Rectal smooth muscle tissue (tissue), 1 donor: ENCODE measurements around the gene CELA3B.
"Not testable (repeated sequence)": the region's sequence is repeated elsewhere in the genome, so short reads cannot be mapped to it uniquely, and the experiment has no call there.

Experiments used
- H3K27ac ChIP-seq: one replicate; pipeline ENCODE4 v1.7.0; 2013; ENCODE audit warnings: low read depth, low read length, inconsistent platforms
- H3K27me3 ChIP-seq: one replicate; pipeline ENCODE4 v1.7.0; 2013; ENCODE audit warnings: low read length; ENCODE audit not compliant: control insufficient read depth, insufficient read depth
- H3K36me3 ChIP-seq: one replicate; pipeline ENCODE4 v1.7.0; 2013; ENCODE audit warnings: low read length; ENCODE audit not compliant: control insufficient read depth, insufficient read depth
- H3K4me1 ChIP-seq: one replicate; pipeline ENCODE4 v1.7.0; 2013; ENCODE audit warnings: low read length; ENCODE audit not compliant: control insufficient read depth, insufficient read depth
- H3K4me3 ChIP-seq: one replicate; pipeline ENCODE4 v1.7.0; 2013; ENCODE audit warnings: low read length
- H3K9ac ChIP-seq: one replicate; pipeline ENCODE4 v1.7.0; 2013; ENCODE audit warnings: low read length

CELA3B gene

DNA sequence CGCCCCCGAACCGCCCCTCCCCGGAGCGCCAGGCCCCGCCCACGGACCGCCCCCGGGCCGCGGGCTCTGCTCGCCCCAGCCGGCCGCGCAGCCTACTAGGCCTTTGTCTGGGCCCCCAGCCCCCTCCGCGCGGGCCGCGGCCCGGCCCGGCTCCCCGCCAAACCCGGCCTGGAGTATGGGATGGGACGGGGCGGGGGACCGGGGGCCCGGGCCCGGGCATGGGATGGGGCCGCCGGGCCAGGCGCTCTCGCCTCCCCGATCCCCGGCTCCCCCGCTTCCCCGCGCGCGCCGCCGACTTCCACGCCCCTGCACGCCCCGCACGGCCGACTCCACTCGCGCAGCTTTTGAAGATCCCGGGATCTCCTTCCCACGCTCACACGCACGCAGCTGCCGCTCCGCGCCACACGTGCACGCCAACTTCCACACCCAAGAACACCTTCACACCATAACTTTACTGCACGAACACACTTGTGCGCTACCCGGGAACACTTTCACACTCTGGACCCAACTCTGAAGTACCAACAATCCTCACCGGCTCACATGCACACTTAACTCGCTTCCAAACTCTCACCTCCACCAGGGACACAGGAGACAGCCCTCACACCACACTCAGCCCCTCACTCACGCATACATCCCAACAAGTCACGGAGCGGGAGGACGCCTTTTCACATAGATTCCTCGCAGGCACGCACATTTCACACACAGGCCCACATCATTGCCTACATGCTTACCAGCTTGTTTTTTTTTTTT lies 39.3 kb upstream of the CELA3B start:
- H3K9ac ChIP-seq: peak overlapping the region; percentile 41
- H3K27me3 ChIP-seq: no peaks in the 10 kb centered on the region
- peak overlapping the region; percentile 78 for H3K4me3 ChIP-seq
- peaks cover 60% of the 10 kb centered on the region for H3K4me1 ChIP-seq
- peak overlapping the region; percentile 97 for H3K27ac ChIP-seq
- H3K36me3 ChIP-seq: no peaks in the 10 kb centered on the region

DNA sequence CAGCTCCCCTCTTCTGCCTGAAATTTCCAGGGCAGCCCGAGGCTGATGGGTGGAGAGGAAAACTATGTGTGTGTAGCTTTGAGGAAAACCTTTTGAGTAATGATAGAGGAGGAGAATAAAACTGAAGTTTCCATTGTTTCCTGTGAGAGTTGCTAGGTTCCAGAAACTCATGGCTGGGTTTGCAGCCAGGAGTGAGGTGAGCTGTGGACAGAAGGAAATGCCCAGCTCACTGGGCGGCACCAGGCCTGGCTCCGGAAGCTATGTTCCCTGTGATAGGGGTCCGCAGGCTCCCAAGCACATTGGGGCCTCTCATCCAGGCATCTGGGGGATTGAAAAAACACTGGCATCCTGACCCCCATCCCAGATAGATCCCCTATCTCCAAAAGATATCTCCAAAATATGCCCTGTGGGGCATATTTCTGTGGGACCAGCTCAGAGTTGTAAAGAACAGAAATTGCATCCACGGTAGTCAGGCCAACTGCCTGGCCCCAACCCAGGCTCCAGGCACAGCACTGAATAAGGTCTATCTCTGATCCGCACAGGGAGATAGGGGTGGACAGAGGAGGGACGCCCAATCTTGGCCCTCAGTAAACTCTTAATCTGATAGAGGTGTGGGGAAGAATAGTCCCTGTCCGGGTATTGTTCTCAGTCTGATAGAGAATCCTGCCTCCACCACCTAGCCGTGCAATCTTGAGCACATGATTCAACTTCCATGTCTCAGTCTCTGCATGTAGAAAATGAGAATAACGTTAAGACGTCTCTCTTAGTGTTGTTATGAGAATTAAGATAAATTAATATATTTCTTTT lies 37.9 kb upstream of the CELA3B start:
- no peak overlapping the region for H3K4me3 ChIP-seq
- no peaks in the 10 kb centered on the region for H3K27me3 ChIP-seq
- H3K36me3 ChIP-seq: no peaks in the 10 kb centered on the region
- peaks cover 48% of the 10 kb centered on the region for H3K4me1 ChIP-seq
- H3K9ac ChIP-seq: no peak overlapping the region
- H3K27ac ChIP-seq: peak overlapping the region; percentile 97

- Histone ChIP-seq H3K4me3 (no peak overlapping the region), H3K27me3 (no peaks in the 10 kb centered on the region), H3K4me1 (peaks cover 53% of the 10 kb centered on the region), H3K36me3 (no peaks in the 10 kb centered on the region), H3K9ac (no peak overlapping the region), H3K27ac (peak overlapping the region; percentile 97)
Observed at GRCh38 chr1:21939650-21940374, 37.0 kb upstream of the CELA3B start.

- peak overlapping the region; percentile 97 for H3K27ac ChIP-seq
- no peak overlapping the region for H3K4me3 ChIP-seq
- no peaks in the 10 kb centered on the region for H3K27me3 ChIP-seq
- H3K4me1 ChIP-seq: peaks cover 50% of the 10 kb centered on the region
- no peaks in the 10 kb centered on the region for H3K36me3 ChIP-seq
- H3K9ac ChIP-seq: no peak overlapping the region
Observed at GRCh38 chr1:21940492-21940891, 36.3 kb upstream of the CELA3B start.

GRCh38 chr1:21941370-21941769 lies 35.5 kb upstream of the CELA3B start:
- peak overlapping the region; percentile 97 for H3K27ac ChIP-seq
- H3K4me1 ChIP-seq: peaks cover 49% of the 10 kb centered on the region
- H3K27me3 ChIP-seq: no peaks in the 10 kb centered on the region
- H3K9ac ChIP-seq: no peak overlapping the region
- no peaks in the 10 kb centered on the region for H3K36me3 ChIP-seq
- H3K4me3 ChIP-seq: no peak overlapping the region

DNA sequence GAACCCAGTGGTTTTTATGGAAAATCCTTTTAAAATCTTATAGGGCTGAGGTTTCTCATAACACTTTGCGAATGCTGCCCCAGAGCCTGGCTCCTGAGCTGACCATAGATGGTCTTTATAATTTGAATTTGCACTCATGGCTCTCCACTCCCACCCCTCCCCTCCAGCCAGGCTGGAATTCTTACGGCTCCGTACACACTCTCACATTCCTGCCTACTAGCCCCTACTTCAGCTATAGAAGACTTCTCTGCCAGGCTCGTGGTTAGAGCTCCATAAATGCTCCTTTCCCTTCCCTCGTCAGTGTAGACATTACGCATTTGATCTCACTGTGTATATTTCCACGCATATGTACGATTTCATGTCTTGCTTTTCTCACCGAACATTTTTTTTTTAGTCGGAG lies 34.4 kb upstream of the CELA3B start:
- Histone ChIP-seq H3K4me3 (no peak overlapping the region), H3K27me3 (no peaks in the 10 kb centered on the region), H3K4me1 (peaks cover 49% of the 10 kb centered on the region), H3K9ac (peak overlapping the region; percentile 16), H3K27ac (peak overlapping the region; percentile 97), H3K36me3 (no peaks in the 10 kb centered on the region)

- H3K27ac ChIP-seq: peak overlapping the region; percentile 97
- H3K4me3 ChIP-seq: not testable (repeated sequence)
Observed at GRCh38 chr1:21942959-21943640, 33.7 kb upstream of the CELA3B start.

DNA sequence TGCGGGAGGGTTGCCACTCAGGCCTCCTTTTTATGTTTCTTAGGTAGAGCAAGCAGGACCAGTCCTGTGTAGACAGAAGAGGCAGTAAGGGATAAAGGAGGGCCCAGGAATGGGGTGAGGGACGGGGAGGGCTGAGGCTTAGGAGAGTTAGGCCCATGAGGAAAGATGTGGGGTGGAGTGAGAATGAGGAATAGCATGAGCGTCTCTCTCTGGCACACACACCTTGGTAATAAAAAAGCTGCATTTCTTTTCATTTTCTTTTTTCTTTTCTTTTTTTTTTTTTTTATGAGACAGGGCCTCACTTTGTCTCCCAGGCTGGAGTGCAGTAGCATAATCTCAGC lies 32.1 kb upstream of the CELA3B start:
- Histone ChIP-seq H3K4me3 (no peak overlapping the region), H3K4me1 (peaks cover 29% of the 10 kb centered on the region), H3K27ac (peak overlapping the region; percentile 97), H3K9ac (no peak overlapping the region), H3K36me3 (no peaks in the 10 kb centered on the region), H3K27me3 (no peaks in the 10 kb centered on the region)

More at GRCh38 chr1:21942959-21943640, 33.7 kb upstream of the CELA3B start:
- not testable (repeated sequence) for H3K27me3 ChIP-seq, H3K36me3 ChIP-seq, H3K9ac ChIP-seq
- peaks cover 45% of the 10 kb centered on the region for H3K4me1 ChIP-seq

- Histone ChIP-seq H3K4me1 (peaks cover 16% of the 10 kb centered on the region), H3K36me3 (no peaks in the 10 kb centered on the region), H3K9ac (no peak overlapping the region), H3K27ac (no peak overlapping the region), H3K27me3 (no peaks in the 10 kb centered on the region), H3K4me3 (no peak overlapping the region)
Observed at GRCh38 chr1:21946836-21947587, 29.8 kb upstream of the CELA3B start.

DNA sequence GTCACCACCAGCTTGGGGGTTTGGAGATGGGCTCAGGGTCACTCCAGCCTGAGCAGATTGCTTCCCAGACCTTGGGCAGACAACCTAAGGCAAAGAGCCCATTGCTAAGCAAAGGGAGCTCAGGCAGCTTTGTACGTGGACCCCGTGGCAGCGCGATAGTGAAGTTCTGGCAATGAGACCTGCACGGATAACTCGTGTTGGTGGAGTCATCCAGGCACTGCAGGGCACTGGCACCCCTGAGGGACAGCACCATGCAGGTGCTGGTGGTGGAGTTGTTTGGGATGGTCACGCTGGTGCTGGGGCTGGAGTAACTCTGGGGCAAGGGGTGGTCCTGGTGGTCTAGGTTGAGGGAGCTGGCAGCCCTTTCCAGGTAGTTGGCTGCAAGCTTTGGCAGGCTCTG lies 26.1 kb upstream of the CELA3B start:
- Histone ChIP-seq H3K27ac (no peak overlapping the region), H3K36me3 (no peaks in the 10 kb centered on the region), H3K9ac (no peak overlapping the region), H3K4me3 (no peak overlapping the region), H3K27me3 (no peaks in the 10 kb centered on the region), H3K4me1 (peaks cover under 1% of the 10 kb centered on the region)

GRCh38 chr1:21951226-21951870 lies 25.5 kb upstream of the CELA3B start:
- H3K4me3 ChIP-seq: no peak overlapping the region
- H3K4me1 ChIP-seq: peaks cover 4% of the 10 kb centered on the region
- no peak overlapping the region for H3K27ac ChIP-seq
- no peaks in the 10 kb centered on the region for H3K36me3 ChIP-seq
- no peaks in the 10 kb centered on the region for H3K27me3 ChIP-seq
- no peak overlapping the region for H3K9ac ChIP-seq
